Fibroblast of skin of scalp (primary cell): ENCODE measurements around the gene LHPP.

Source experiments
- DNase-seq: peaks from one replicate; pipeline ENCODE4 v3.0.0-alpha.2; 2013

The LHPP gene

GRCh38 chr10:124558339-124559321 is 97.0 kb downstream of the LHPP start:
- DNase-seq, result no peak

DNA sequence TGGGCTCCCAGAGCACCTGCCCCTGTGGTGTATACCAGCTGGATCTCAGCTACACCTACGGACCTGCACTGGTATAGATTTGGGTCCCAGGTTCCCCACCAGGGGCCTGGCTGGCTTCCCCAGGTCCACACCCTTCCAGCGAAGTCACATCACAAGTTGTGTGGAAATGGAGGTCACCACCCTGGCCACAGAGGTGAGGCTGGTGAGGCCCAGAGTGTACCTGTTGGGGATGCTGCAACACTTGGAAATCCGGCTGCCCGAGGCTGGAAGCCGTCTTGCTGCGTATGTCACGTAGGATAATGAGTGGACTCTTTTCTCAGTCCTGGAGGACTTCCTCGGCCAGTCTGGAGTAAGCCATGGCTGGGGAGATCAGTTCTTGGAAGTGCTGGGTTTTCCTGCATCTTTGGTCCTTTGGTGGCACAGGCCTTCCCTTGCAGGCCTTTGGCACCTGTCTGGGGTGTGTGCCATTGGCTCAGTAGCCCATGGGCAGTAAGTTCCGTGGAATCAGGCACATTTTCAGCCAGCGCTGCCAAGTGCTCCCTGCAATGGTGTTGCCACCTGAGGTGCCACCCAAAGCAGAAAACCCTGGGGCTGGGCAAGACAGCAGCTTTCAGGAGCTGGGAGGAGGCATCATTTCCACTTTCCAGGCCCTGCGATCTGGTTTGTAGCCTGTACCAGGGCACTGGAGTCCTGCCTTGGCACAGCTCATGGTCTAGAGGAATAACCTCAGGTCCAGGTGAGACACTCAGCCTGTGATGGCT is 97.9 kb downstream of the LHPP start:
- no peak for DNase-seq

DNA sequence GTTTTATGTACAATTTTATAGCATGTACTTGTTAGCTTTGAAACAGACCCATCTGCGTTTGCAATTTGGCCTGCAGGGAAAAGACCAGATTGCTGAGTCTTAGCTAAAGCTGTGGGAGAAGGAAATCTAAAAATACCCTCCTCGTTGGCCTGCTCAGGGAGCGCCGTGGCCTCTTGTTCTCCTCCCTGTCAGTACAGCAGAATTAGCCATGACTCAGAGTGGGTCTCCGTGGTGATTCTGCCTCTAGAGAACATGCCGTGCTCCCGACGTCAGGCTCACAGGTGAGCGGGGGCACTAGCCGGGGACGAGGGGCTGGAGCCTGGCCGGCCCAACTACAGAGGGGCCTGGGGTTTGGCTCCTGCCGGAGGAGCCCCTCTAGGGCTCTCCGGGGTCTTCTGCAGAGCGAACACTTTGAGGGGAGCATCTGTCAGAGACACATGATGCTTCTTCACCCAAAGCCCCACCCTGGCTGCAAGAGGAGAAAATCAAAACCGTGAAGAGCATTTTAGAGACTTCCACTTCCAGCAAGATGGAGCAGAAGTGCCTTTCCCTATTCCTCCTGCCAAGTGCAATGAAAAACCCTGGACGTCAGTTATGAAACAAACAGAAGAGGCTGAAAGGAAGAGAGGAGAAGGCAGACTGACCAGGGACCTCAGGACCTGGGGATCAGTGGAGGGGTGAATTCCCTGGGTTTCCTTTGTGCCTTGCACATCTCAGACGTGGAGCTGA is 98.9 kb downstream of the LHPP start:
- DNase-seq, result peak; percentile 33

DNA sequence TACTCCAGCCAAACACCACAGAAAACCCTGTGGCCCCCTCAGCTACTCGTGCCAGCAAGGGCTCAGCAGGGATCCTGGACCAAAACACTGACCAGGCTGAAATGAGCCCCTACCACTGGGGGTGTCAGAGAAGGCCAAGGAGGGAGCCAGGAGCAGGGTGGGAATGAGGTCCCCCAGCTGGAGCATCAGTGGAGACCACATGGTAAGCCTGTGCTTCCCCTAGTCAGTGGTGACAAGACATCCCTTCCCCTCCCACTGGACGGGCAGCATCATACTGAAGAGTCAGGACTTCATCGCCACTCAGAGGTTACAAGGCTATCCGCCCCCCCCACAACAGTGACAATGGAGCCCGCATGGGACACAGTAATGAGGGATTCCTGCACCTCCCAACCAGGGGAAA is 99.6 kb downstream of the LHPP start:
- DNase-seq, result no peak

DNA sequence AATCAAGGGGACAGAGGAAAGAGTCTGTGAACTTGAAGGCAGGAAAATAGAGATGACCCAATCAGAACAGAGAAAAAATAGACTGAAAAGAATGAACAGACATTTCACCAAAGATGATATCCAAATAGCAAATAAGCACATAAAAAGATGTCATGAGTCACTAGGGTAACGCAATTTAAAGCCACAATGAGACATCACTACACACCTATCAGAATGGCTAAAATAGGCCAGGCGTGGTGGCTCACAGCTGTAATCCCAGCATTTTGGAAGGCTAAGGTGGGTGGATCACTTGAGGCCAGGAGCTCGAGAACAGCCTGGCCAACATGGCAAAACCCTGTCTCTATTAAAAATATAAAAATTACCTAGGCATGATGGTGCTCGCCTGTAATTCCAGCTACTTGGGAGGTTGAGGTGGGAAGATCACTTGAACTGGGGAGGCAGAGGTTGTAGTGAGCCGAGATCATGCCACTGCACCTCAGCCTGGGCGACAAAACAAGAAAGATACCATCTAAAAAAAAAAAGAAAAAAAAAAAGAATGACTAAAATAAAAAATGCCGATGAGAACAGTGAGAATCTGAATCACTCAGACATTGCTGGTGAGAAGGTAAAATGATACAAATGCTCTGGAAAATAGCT is 100.9 kb downstream of the LHPP start:
- no peak for DNase-seq

- DNase-seq, result no peak
Measured at GRCh38 chr10:124563320-124564040, 101.9 kb downstream of the LHPP start.

GRCh38 chr10:124564881-124565280 is 103.3 kb downstream of the LHPP start:
- DNase-seq, result no peak

- DNase-seq, result no peak
Measured at GRCh38 chr10:124565565-124566221, 104.1 kb downstream of the LHPP start.

DNA sequence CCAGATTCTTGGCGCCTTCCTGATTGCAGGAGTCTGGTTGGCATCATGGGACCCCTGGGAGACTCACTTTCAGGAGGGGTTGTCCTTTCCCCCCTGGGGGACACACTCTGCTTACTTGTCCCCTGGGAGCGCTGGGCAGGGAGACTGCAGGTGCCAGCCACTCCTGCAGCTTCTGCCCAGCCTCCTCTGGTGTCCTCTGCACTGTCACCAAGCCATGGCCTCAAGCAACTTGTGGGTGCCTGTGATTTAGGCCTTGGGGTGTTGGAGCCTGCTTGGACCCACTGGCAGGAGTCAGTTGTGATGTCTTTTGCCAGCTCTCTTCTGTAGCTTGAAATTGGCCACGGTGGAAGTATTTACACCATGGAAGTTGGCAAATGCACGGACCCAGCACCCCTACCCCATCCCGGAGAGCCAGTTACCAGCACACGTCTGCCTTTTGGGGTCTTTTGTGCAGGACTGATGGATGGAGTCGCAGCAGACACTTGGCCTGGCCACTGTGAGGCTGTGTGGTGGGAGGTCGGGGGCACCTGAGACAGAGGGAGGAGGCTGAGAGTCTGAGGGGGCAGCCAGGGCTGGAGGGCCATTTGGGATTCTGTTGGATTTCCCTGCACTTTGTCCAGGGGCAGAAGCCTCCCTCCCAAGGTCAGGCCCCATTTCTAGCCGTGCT is 104.7 kb downstream of the LHPP start:
- no peak for DNase-seq

DNA sequence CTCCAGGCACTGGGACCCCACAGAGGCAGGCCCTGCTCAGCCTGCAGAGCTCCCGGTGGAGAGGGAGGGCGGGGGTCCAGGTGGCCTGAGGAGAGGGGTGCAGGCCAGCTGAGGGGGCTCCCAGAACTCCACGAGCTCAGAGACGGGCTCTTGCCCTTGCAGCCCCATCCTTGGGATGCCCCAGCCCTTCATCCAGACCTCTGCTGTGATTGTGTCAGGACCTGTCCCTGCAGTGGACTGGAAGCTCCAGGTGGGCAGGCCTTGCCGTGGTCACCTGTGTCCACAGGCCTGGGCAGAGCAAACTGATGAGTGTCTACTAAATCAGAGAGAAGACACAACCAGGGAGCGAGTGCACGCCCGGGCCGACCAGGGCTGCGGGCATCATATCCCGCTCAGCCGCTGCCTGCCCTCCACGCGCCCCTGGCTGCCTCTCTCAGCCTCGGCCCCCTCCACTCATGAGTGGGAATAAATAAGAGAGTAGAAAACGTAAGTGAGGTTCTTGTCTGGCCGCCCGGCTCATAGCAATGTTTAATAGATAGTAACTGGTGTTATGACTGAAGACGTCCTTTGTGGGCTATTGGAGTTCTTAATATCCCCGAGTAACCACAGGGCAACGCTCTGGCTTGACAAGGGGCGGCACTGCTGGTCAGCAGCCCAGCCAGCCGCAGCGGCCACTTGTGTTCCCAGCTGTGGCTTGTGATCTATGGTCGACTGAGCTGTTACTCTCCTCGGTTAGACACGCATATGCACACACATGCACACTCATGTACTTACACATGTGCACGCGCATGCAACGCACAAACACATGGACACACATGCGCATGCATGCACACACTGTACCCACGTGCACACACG is 105.6 kb downstream of the LHPP start:
- no peak for DNase-seq

DNA sequence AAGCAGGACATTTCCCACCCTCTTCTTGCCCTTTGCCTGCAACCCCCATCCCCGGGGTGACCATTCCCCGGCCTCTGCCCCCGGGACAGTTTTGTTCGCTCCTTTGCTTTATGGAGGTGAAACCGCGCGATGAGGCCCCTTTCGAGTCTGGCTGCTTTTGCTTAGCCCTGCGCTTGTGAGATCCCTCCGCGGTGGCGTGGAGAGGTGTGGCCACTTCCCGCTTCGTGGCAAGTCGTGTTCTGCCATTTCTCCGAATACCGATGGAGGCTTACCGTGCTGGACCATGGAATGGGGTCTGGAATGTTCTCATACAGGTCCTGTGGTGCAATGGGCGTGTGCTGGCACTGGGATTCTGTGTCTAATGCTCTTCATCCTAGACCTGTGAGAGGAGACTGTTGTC is 106.7 kb downstream of the LHPP start:
- DNase-seq, result no peak

- DNase-seq, result no peak
Measured at GRCh38 chr10:124568848-124569622, 107.4 kb downstream of the LHPP start.

DNA sequence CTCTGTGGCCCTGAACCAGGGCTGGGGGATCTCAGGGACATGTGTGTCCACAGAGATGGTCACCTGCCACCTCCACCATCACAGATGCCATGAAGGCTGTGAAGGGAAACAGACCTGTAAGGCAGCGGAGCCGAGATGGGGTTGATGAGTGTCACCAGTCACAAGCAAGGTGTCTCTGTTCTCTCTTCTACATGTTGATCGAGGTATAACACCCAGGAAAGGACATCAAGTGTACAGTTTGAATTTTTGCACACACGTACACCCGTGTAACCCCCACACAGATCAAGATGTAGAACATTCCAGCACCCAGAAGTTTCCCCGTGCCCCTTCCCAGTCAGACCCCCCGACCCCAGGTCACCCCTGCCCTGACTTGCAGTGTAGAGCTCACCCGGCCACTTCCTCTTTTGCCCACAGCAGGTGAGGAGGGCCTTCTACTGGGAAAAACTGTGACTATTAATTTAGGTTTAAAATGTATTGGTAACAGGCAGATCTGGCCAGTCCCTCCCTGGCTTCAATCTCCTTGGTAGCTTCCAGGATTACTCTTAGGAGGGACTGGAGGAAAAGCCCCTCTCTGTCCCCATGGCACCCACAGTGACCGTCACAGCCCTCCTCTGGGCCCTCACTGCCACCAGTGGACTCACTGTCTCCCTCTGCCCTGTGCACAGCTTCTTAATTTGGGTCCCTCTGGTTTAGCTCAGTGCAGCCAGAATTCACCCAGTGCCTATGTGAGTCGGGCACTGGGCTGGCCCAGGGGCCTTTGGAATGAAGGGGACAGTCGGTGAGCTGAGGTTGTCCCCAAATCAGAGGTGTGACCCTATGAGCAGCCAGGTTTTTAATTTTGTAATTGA is 108.2 kb downstream of the LHPP start:
- no peak for DNase-seq

- no peak for DNase-seq
Measured at GRCh38 chr10:124570646-124571045, 109.0 kb downstream of the LHPP start.

DNA sequence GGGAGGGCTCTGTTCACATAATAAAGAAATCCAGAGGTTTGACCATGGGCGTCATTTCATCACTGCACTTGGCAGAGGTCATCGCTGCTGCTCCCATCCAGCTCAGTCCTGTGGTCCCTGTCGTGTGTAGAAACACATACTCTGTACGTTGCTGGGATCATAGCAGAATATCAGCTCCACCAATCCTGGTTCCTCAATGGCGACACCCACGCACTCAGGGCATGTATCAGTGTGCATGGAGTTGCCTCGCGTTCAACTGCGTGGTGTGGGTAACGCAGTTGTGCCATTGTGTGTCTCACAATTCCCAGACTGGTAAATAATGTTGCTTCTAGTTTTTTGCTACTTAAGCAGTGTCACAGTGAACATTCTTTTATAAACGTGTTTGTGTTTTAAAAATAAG is 111.1 kb downstream of the LHPP start:
- no peak for DNase-seq

DNA sequence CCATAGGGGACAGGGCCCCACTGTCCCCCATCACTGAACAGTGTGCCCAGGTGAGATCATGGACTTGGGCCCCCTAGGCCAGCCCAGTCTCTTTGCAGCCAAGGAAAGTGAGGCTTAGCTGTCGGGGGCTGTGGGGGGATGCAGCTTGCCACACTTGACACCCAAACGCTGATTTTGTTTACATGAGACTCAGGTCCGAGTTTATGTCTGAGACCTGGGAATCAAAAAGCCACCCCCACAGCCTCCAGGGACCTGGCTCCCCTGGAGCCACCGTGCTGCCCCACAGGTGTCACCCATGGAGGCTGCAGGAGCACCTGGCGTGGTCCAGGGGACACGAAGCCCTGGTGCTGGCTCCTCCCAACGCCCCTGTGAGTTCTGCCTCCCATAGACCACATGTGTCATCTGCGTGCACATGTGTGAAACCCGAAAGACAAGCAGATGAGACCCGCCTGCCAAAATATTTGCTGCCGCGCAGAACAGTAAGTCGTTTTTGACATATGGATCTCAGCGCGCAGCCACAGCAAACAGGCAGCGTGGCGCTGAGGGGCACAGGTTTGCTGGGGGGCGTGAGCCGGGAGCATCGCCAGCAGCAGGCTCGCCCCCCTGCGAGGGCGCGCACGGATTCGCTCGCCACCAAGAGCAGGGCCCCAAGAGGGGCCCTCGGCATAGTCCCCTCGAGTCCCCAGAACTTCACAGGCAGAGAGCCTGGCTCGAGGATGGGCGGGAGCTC is 112.3 kb downstream of the LHPP start:
- DNase-seq, result no peak

DNA sequence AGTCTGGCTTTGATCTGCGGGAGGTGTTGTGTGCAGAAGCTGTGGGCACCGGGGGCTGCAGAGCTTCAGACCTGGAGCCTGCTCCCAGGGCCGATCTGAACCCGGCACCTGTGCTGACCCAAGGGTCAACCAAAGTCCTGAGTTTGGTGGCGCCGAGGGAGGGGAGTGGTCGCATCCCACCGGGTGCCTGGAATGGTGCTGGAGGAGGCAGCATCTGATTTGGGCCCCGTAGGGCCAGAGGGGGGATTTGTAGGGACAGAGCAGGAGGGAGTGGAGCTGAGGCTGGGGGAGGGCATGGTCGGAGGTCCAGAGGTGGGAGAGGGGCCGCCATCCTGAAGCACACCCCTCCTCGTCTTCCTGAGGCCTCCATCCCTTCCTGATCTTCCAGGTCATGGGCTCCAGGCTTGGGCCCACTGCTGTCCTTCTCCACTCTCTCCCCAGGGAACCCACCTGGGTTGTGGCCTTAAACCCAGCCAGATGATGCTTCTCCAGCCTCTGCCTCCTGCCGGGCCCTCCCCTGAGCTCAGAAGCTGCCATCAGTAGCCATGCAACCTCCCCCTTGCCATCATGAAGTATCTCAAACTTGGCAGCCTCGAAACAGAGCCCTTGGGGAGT is 112.9 kb downstream of the LHPP start:
- no peak for DNase-seq
